Measurements from ENCODE around the gene GAPDH.
"Not testable (repeated sequence)": the region's sequence is repeated elsewhere in the genome, so short reads cannot be mapped to it uniquely, and the experiment has no call there.

DNA sequence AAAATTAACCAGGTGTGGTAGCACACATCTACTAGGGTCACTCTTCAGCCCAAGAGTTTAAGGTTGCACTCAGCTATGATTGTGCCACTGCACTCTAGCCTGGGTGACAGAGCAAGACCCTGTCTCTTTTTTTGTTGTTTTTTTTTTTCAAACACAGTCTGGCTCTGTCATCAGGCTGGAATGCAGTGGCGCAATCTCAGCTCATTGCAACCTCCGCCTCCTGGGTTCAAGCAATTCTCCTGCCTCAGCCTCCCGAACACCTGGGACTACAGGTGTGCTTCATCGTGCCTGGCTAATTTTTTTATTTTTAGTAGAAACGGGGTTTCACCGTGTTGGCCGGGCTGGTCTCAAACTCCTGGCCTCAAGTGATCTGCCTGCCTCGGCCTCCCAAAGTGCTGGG, 52.3 kb downstream of the GAPDH start:
- TF ChIP-seq, protein P1, sequence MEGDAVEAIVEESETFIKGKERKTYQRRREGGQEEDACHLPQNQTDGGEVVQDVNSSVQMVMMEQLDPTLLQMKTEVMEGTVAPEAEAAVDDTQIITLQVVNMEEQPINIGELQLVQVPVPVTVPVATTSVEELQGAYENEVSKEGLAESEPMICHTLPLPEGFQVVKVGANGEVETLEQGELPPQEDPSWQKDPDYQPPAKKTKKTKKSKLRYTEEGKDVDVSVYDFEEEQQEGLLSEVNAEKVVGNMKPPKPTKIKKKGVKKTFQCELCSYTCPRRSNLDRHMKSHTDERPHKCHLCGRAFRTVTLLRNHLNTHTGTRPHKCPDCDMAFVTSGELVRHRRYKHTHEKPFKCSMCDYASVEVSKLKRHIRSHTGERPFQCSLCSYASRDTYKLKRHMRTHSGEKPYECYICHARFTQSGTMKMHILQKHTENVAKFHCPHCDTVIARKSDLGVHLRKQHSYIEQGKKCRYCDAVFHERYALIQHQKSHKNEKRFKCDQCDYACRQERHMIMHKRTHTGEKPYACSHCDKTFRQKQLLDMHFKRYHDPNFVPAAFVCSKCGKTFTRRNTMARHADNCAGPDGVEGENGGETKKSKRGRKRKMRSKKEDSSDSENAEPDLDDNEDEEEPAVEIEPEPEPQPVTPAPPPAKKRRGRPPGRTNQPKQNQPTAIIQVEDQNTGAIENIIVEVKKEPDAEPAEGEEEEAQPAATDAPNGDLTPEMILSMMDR (IDR thresholded peaks at IDR 0.05) = not testable (repeated sequence)
- not testable (repeated sequence) for TF ChIP-seq EP300, POLR2A, POLR2AphosphoS5 (IDR thresholded peaks at IDR 0.05)

All from suprapubic skin (tissue), 4 donors.